ENCODE measurements around the gene GDPD4.

GDPD4 gene, protein sequence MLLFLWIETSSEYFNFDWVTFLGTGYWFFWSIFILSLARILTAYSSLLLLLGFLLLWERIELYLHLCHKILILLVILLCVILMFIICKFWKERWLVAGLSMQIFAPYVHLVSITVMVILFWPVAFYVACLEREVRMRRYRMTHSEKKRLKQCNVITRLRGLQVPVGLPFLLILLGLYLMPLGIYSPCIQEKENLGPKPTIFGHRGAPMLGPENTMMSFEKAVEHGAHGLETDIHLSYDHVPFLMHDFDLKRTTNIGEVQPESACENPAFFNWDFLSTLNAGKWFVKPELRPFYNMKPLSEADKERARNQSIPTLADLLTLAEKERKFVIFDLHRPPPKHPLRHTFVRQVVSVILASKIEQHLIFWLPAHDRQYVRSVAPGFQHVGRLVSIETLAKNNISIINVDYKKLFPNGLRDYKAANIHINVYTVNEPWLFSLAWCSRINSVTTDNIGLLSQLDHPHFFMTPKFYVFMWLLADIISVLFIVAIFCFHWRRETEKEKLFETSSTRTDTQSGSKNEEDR

DNA sequence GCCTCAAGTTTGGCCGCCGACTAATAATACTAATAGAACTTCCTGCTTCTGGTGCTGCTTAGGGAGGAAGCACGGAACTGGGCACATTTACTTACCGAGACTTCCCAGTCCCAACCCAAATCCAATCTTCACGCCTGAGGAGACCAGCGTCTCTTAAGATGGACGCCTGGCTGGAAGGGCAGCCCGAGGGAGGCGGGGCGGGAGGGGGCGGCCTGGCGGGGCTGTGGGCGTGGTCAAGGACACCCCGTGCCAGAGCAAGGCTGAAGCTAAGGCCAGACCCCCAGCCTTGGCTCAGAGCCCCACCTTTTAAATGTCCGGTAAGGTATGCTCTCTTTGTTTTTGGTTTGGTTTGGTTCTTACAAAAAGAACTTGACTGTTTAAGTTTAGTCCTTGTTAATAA, at the start of gene GDPD4:
GDPD4 (minus strand) TSS at position 177 of the 400 bp plus-strand sequence. CDS start 16,549 bp downstream, outside the sequence.
- TF ChIP-seq, protein P1, sequence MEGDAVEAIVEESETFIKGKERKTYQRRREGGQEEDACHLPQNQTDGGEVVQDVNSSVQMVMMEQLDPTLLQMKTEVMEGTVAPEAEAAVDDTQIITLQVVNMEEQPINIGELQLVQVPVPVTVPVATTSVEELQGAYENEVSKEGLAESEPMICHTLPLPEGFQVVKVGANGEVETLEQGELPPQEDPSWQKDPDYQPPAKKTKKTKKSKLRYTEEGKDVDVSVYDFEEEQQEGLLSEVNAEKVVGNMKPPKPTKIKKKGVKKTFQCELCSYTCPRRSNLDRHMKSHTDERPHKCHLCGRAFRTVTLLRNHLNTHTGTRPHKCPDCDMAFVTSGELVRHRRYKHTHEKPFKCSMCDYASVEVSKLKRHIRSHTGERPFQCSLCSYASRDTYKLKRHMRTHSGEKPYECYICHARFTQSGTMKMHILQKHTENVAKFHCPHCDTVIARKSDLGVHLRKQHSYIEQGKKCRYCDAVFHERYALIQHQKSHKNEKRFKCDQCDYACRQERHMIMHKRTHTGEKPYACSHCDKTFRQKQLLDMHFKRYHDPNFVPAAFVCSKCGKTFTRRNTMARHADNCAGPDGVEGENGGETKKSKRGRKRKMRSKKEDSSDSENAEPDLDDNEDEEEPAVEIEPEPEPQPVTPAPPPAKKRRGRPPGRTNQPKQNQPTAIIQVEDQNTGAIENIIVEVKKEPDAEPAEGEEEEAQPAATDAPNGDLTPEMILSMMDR (IDR thresholded peaks at IDR 0.05; ENCODE audit: control extremely low read depth, extremely low read depth, low read depth, missing control alignments), result no peak
- DNase-seq (ENCODE audit: extremely low spot score), result no peak
- ChIA-PET POLR2A (no interaction called here), CTCF (no interaction called here)

DNA sequence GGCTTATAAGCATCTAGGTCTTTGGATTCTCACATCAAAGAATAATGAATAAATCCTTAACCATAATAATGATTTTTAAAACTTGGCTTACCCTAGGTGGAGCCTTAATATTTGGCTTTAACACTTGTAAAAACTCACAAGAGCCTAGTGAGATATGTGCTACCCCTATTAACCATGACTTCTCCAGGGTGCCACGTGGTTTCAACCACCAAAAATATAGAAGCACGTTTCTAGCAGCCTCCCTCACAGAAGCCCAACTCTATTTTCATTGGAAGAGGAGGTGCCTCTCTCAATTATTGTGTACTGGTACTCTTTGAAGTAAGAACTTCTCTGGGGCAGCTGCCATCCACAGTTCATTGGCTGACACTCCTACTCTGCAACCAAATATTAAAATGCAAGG, 46.5 kb upstream of the GDPD4 start:
- POLR2A ChIA-PET, result no interaction called here
- CTCF ChIA-PET, result no interaction called here
- TF ChIP-seq, protein P1 (IDR thresholded peaks at IDR 0.05; ENCODE audit: control extremely low read depth, extremely low read depth, low read depth, missing control alignments), result no peak

DNA sequence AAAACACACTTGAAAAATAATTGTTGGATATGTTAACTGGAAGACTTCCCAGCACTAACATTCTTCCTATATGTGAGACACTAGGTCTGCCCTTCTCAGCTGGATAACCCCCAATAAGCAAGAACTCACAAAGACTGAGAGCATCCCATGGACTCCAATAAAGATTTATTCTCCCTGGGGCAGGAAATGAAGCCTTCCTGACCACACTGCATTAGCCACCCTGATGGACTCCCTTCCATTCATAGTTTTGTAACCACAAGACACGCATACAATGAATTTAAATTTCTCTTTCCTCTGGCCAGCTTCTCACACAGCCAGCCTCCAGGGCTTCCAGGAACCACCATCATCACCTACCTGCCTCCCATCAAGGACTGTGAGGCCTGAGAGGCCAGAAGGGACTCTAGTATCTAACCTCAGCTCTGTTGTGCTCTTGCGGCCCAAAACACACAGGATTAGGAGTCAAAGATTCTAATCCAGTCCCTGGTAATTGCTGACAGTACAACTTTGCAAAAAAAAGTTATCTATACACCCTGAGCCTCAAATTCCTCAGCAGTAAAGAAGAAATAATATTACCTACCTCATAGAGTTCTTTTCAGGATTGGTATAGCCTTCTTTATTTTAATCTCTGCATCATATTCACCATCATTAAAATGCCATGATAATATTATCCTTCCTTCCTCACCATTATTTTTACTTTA, 45.6 kb upstream of the GDPD4 start:
- TF ChIP-seq, protein P1 (IDR thresholded peaks at IDR 0.05; ENCODE audit: control extremely low read depth, extremely low read depth, low read depth, missing control alignments), result no peak
- ChIA-PET POLR2A (no interaction called here), CTCF (no interaction called here)
- no peak for DNase-seq (ENCODE audit: extremely low spot score)

More for the DNA sequence above, 46.5 kb upstream of the GDPD4 start:
- DNase-seq (ENCODE audit: extremely low spot score), result no peak

DNA sequence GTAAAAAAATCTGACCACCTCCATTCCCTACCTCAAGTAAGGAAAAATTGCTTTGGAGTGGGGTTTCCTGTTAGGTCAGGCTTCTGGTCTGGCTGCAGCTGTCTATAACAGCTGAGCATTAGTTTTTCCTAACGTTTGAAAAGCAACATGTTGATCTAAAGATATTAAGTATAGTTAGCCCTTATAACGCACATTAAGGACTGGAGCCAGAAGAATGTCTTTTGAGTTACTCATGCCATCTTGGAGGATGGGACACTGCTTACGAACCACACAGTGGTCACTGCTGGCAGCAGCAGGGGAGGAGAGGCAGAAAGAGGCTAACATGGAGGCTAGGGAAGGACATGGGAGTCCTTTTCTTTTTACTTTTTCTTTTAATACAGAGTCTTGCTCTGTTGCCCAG, 44.1 kb upstream of the GDPD4 start:
- TF ChIP-seq, protein P1 (IDR thresholded peaks at IDR 0.05; ENCODE audit: control extremely low read depth, extremely low read depth, low read depth, missing control alignments), result no peak
- CTCF ChIA-PET, result no interaction called here
- POLR2A ChIA-PET, result no interaction called here
- DNase-seq (ENCODE audit: extremely low spot score), result no peak

DNA sequence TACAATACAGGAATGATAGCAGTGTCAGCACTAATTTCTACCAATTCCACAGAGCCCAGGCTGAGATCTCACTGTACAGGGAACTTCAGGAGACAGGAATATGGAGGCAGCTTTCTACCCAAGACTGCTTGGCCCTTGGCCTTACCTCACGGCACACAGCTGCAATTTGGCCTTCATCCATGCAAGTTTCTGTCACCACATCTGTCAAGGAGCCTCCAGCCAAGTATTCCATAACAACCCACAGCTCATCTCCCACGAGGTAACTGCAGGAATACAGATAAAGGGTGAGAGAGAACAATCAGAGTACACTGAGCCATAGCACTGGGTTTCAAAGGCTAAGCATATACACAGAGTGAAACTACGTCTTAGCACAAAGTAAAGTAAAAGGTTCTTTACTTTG, 39.0 kb upstream of the GDPD4 start:
- no peak for DNase-seq (ENCODE audit: extremely low spot score)
- POLR2A ChIA-PET, result no interaction called here
- TF ChIP-seq, protein P1 (IDR thresholded peaks at IDR 0.05; ENCODE audit: control extremely low read depth, extremely low read depth, low read depth, missing control alignments), result no peak
- CTCF ChIA-PET, result no interaction called here

DNA sequence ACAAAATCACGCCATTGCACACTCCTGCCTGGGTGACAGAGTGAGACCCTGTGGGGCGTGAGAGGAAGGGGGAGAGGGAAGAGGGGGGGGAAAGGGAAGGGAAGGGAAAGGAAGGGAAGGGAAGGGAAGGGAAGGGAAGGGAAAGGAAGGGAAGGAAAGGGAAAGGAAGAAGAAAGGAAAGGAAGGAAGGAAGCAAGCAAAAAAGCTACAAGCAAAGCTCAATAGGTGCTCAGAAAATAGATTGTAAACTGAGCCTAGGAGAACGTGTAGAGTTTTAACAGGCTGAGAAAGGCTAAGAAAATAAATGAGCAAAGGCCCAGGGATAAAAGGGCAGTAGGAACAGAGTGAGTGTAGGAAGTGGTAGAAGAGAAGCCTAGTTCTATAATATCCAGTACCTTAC, 30.8 kb upstream of the GDPD4 start:
- TF ChIP-seq, protein P1 (IDR thresholded peaks at IDR 0.05; ENCODE audit: control extremely low read depth, extremely low read depth, low read depth, missing control alignments), result no peak

More for the DNA sequence above, 30.8 kb upstream of the GDPD4 start:
- DNase-seq (ENCODE audit: extremely low spot score), result no peak
- ChIA-PET CTCF (interaction anchor here (1.3 kb wide), 1 partner anchor 10 kb away, joined by 3 read pairs; no protein-coding TSS in a partner anchor), POLR2A (no interaction called here)

Data from GM10248 (cell line).